Astrocyte of the spinal cord (primary cell): ENCODE measurements around the gene PLEKHO2.

Source experiments
- DNase-seq: peaks from one replicate; pipeline ENCODE4 v3.0.0; 2011; ENCODE audit warnings: low read depth, low spot score
- H3K4me3 ChIP-seq: 2 replicates; pipeline ENCODE4 v1.5.1; 2011; ENCODE audit warnings: low read depth, mild to moderate bottlenecking, low read length, moderate library complexity
- in situ Hi-C: cut with HindIII; loops from 2 replicates; pipeline ENCODE4 v1.10.0; 2017; ENCODE audit warnings: low sequenced_read_pairs
- TF ChIP-seq, protein P1 (sequence below): IDR thresholded peaks from 2 replicates; pipeline ENCODE4 v1.5.1; 2012; ENCODE audit warnings: low read depth, mild to moderate bottlenecking, low read length, inconsistent platforms

The PLEKHO2 gene

DNA sequence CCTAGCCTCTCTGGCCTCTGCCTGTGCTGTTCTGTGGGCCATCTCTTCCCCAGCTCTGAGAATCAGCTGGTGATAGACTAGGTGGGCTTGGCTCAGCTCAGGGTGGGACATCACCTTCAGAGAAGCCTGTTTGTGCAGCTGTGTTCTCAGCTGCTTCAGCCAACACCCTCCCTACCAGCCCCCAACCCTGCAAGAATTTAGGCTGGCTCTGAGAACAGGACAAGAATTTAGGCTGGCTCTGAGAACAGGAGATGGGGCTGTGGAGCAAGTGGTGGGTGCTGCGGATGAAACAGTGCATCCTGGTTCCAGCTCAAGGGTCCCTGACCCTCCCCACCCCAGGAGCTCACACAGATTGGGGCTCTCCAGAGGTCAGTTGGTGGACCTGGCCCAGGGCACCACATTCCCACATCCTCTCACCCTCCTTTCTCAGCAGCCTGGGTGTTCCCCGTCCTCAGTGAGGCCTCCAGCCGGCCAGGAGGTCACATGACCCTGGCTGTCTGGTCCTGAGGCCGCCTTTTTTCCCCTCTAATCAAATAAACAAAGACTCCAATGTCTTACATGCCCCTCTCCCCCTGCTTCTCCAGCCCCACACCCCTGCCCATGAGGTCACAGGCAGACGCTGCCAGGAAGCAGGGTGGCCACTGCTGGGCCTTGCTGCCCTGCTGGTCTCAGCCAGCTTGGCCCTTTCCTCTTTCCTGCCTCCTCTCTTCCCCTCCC lies 14.9 kb downstream of the PLEKHO2 start:
- TF ChIP-seq, protein P1, sequence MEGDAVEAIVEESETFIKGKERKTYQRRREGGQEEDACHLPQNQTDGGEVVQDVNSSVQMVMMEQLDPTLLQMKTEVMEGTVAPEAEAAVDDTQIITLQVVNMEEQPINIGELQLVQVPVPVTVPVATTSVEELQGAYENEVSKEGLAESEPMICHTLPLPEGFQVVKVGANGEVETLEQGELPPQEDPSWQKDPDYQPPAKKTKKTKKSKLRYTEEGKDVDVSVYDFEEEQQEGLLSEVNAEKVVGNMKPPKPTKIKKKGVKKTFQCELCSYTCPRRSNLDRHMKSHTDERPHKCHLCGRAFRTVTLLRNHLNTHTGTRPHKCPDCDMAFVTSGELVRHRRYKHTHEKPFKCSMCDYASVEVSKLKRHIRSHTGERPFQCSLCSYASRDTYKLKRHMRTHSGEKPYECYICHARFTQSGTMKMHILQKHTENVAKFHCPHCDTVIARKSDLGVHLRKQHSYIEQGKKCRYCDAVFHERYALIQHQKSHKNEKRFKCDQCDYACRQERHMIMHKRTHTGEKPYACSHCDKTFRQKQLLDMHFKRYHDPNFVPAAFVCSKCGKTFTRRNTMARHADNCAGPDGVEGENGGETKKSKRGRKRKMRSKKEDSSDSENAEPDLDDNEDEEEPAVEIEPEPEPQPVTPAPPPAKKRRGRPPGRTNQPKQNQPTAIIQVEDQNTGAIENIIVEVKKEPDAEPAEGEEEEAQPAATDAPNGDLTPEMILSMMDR = peak; percentile 35
- no peak overlapping the region for H3K4me3 ChIP-seq
- peak; percentile 64 for DNase-seq
- in situ Hi-C loops = no loop called here

DNA sequence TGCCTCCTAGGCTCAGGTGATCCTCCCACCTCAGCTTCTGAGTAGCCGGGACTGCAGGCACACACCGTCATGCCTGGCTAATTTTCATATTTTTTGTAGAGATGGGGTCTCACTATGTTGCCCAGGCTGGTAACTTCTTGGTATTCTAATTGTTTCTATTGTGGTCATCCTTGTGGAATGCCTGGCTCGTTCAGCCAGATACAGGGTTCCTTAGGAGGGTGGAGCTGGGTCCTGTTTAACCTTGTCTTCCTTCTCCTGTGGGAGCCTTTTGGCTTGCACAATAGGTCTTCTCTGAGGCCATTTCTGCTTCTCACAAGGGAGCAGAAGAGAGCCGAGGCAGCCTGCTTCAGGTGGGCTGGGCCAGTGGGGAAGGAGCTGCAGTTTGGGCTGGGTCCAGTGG lies 15.7 kb downstream of the PLEKHO2 start:
- H3K4me3 ChIP-seq = no peak overlapping the region
- DNase-seq = peak; percentile 59
- in situ Hi-C loops = no loop called here
- TF ChIP-seq, protein P1 = no peak

DNA sequence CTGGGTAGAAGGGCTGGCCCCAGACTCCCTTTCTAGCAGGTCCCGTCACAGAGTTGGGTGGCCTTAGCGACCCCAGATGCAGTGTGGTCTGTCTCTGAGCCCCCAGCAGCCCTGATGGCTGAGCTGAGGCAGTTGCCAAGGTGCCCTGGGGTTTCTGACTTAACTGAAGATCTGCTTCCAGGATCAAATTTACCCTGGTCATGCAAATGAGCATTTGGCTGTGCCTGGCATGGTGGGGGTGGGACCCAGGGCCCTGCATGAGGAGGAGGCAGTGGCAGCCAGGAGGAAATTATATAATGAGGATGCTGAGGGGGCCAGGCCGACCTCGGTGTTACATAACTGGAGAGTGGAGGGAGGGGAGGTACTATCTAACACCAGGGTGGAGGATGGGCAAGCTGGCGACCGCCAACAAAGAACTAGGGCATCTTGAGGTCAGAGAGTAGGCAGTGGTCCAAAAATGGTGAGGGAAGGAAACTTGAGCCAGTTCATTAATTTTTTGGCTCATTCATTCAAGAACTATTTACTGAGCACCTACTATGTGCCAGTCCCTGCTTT lies 16.4 kb downstream of the PLEKHO2 start:
- in situ Hi-C loops = no loop called here
- DNase-seq = no peak
- TF ChIP-seq, protein P1 = no peak
- H3K4me3 ChIP-seq = no peak overlapping the region

DNA sequence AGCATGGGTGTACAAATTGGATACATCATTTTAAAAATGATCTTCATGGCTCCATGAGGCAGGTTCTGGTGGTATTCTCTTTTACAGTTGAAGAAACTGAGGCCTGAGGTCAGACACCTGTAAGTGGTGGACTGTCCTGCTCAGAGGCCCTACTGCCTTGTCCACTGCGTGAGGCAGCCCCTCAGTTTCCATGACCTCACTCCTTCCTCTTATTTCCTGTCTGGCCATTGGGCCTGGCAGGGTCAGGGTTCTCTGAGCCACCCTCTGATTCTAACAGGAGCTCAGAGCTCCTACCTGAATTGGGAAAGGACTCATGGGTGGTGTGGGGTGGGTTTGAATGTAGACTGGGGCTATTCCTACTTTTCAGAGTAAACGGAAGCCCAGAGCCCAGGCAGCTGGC lies 17.5 kb downstream of the PLEKHO2 start:
- H3K4me3 ChIP-seq = no peak overlapping the region
- DNase-seq = no peak
- in situ Hi-C loops = no loop called here
- TF ChIP-seq, protein P1 = no peak

DNA sequence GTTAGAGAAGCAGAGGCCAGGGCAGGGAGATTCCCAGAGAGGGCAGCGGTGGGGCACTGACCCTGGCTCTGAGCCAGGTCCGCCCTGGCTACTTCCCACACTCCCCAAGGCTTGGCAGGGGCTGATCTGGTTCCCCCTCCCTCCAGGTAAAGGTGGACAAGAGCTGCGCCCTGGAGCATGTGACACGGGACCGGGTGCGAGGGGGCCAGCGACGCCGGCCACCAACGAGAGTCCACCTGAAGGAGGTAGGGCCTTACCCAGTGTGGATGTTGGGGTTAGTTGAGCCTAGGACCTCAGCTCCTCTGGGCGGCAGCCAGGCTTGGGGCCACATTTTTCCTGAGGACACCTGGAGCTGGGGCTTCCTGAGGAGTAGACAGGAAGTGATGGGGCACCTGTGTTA lies 19.6 kb downstream of the PLEKHO2 start:
- TF ChIP-seq, protein P1 = no peak
- in situ Hi-C loops = no loop called here
- no peak for DNase-seq
- no peak overlapping the region for H3K4me3 ChIP-seq

DNA sequence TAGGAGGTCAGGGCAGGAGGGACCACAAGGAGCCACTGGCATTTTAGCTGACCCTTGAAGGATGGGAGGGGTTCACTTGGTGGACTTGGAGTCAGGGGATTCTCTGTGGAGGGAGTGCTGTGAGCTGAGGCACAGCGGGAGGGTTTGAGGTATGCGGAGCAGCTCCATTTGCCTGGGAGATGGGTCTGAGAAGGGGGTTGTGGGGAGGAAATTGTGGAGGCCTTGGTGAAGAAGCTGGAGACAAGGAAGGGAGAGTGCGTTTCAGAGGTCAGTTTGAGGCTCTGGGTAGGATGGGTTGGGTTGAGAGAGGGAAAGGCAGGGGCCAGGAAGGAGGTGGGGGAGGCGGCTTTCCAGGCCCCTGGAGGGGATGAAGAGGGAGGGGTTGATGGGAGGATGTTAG lies 20.2 kb downstream of the PLEKHO2 start:
- in situ Hi-C loops = no loop called here
- TF ChIP-seq, protein P1 = no peak
- no peak for DNase-seq
- no peak overlapping the region for H3K4me3 ChIP-seq
